Loucy (cell line): Measurements from ENCODE around the gene NIN.

Experiments
- H2AFZ ChIP-seq: fragments of 200-600 bp; sonication (generic); 2 replicates; pipeline ENCODE4 v1.6.0; 2016; ENCODE audit warnings: antibody characterized with exemption, mild to moderate bottlenecking, low read length, moderate library complexity
- H3F3A ChIP-seq: fragments of 200-600 bp; 2 replicates; pipeline ENCODE4 v1.6.0; 2016; ENCODE audit warnings: antibody characterized with exemption, low read depth, mild to moderate bottlenecking
- H3K27me3 ChIP-seq: fragments of 200-600 bp; sonication (generic); 2 replicates; pipeline ENCODE4 v1.6.1; 2014; ENCODE audit warnings: low read length, mild to moderate bottlenecking; ENCODE audit not compliant: insufficient read depth, poor library complexity, severe bottlenecking
- H3K36me3 ChIP-seq: fragments of 200-600 bp; sonication (generic); 2 replicates; pipeline ENCODE4 v1.6.1; 2016; ENCODE audit warnings: low read length; ENCODE audit not compliant: insufficient read depth
- H3K4me1 ChIP-seq: fragments of 200-600 bp; sonication (generic); 2 replicates; pipeline ENCODE4 v1.5.1; 2014; ENCODE audit warnings: low read length, mild to moderate bottlenecking; ENCODE audit not compliant: insufficient read depth, poor library complexity, severe bottlenecking
- H3K4me2 ChIP-seq: fragments of 200-600 bp; sonication (generic); 2 replicates; pipeline ENCODE4 v1.6.0; 2014; ENCODE audit warnings: antibody characterized with exemption, low read length, low read depth, mild to moderate bottlenecking; ENCODE audit not compliant: poor library complexity, severe bottlenecking
- H3K4me3 ChIP-seq: fragments of 200-600 bp; sonication (generic); 2 replicates; pipeline ENCODE4 v1.5.1; 2014; ENCODE audit warnings: low read length, mild to moderate bottlenecking, mixed read lengths; ENCODE audit not compliant: poor library complexity, severe bottlenecking
- H3K79me2 ChIP-seq: fragments of 200-600 bp; sonication (generic); 2 replicates; pipeline ENCODE4 v1.6.1; 2014; ENCODE audit warnings: low read length; ENCODE audit not compliant: insufficient read depth
- H3K9ac ChIP-seq: fragments of 200-600 bp; sonication (generic); 2 replicates; pipeline ENCODE4 v1.6.0; 2014; ENCODE audit warnings: mild to moderate bottlenecking, low read depth, low read length, moderate library complexity; ENCODE audit not compliant: poor library complexity, severe bottlenecking
- H3K9me2 ChIP-seq: fragments of 200-600 bp; sonication (generic); replicated peaks from 2 replicates; pipeline ENCODE4 v1.6.1; 2016; ENCODE audit warnings: low read depth, low read length, mixed read lengths
- H3K9me3 ChIP-seq: fragments of 200-600 bp; sonication (generic); 2 replicates; pipeline ENCODE4 v1.6.1; 2014; ENCODE audit warnings: mild to moderate bottlenecking, antibody characterized with exemption, low read length, low read depth; ENCODE audit not compliant: insufficient read depth
- H4K20me1 ChIP-seq: fragments of 200-600 bp; sonication (generic); 2 replicates; pipeline ENCODE4 v1.6.0; 2014; ENCODE audit warnings: antibody characterized with exemption, low read length, mild to moderate bottlenecking; ENCODE audit not compliant: insufficient read depth, poor library complexity, severe bottlenecking
- CTCF ChIP-seq: fragments of 200-600 bp; sonication (generic); conservative IDR thresholded peaks from 2 replicates; pipeline ENCODE4 v1.5.1; 2014; ENCODE audit warnings: mild to moderate bottlenecking, antibody characterized with exemption, low read length
- EZH2phosphoT487 ChIP-seq: fragments of 200-600 bp; IDR thresholded peaks from 2 replicates; pipeline ENCODE4 v1.6.1; 2018; ENCODE audit warnings: antibody characterized with exemption, mild to moderate bottlenecking, moderate library complexity, borderline replicate concordance

The NIN gene

DNA sequence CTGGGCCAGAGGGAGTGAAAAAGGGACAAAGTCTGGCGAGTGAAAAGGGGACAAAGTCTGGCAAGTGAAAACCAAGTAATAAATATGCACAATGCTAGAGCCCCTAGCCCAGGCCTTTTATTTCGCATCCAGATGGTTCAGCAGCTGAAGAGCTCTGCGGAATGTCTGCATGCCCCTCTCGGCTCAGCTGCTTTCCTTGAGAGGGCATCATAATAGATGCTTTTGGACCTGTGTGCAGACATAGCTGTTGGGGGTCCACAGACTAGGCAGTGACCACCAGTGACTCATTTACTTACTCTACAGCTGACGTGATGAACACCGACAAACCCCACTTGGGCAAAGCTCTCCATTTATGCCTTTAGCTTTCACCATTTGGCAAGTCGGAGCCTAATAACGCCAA is 4.3 kb downstream of the NIN start:
- peaks cover 90% of the 10 kb centered on the region for H3K79me2 ChIP-seq
- peaks cover 74% of the 10 kb centered on the region for H3K4me1 ChIP-seq
- no peaks in the 10 kb centered on the region for H3F3A ChIP-seq
- no peak overlapping the region for H2AFZ ChIP-seq
- H3K36me3 ChIP-seq, result no peaks in the 10 kb centered on the region; the same call in 1 of the 2 replicates
- H3K9me3 ChIP-seq, result no peaks in the 10 kb centered on the region
- H3K9me2 ChIP-seq, result no peaks in the 10 kb centered on the region
- H3K27me3 ChIP-seq, result no peaks in the 10 kb centered on the region
- peak overlapping the region; percentile 21 for H3K9ac ChIP-seq
- H3K4me3 ChIP-seq, result peak overlapping the region; percentile 84
- peak overlapping the region; percentile 98 for H3K4me2 ChIP-seq
- TF ChIP-seq CTCF, result no peak
- TF ChIP-seq EZH2phosphoT487, result no peak
- H4K20me1 ChIP-seq, result peaks cover 84% of the 10 kb centered on the region

- peak overlapping the region; percentile 84 for H3K4me3 ChIP-seq
- H3K4me1 ChIP-seq, result peaks cover 81% of the 10 kb centered on the region
- peaks cover 100% of the 10 kb centered on the region for H3K79me2 ChIP-seq
- H3K9me3 ChIP-seq, result no peaks in the 10 kb centered on the region
- no peak for TF ChIP-seq EZH2phosphoT487
- no peak for TF ChIP-seq CTCF
- no peak overlapping the region for H2AFZ ChIP-seq
- no peaks in the 10 kb centered on the region for H3F3A ChIP-seq
- peaks cover 4% of the 10 kb centered on the region; the same call in 1 of the 2 replicates for H3K36me3 ChIP-seq
- H3K9me2 ChIP-seq, result no peaks in the 10 kb centered on the region
- H3K27me3 ChIP-seq, result no peaks in the 10 kb centered on the region
- H4K20me1 ChIP-seq, result peaks cover 93% of the 10 kb centered on the region
- peak overlapping the region; percentile 98 for H3K4me2 ChIP-seq
- peak overlapping the region; percentile 21 for H3K9ac ChIP-seq
These were observed 5.7 kb downstream of the NIN start for GRCh38 chr14:50825307-50825706.

DNA sequence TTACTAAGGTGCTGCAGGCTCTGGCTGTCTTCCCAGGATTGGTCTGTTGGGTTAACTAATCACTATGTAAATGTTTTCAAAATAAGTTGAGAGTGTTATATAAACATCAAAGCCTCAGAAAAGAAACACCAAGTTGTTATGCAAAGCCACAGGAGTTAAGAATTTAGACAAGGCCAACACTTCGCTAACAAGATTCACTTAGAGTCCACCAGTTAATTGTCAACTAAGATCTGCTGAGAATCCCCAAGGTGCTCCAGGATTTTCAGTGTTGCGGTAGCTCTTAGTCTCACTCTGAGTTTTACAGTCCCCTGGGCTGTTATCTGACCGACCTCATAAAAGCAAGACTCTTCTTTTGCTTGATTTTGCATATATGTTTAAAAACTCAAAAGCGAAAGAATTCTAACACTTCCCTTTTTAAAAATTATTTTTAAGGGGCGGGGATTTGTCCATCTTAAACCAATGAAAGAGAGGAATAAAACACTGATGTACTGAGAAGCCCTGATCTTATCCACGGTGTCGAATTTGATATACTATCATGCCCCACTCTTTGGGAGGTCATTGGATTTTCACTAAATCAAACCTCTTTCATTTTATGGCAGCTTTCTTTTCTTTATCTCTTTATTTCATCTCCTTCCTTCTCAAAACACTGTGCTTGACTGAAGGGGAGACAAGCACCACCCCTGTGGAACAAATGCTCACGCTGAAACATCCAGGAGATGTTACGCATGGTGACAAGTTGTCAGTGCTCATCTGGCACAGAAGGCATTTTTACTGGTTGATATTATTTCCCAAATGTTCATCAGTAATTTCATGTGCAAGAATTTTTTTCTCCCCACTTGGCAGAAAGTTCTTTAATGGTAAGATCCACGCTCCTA is 7.0 kb downstream of the NIN start:
- H3K9ac ChIP-seq, result no peak overlapping the region
- H3K79me2 ChIP-seq, result peaks cover 100% of the 10 kb centered on the region
- H4K20me1 ChIP-seq, result peaks cover 85% of the 10 kb centered on the region
- no peaks in the 10 kb centered on the region for H3F3A ChIP-seq
- H3K36me3 ChIP-seq, result peaks cover 11% of the 10 kb centered on the region; the same call in 1 of the 2 replicates
- H3K4me1 ChIP-seq, result peaks cover 76% of the 10 kb centered on the region
- TF ChIP-seq CTCF (no peak), EZH2phosphoT487 (no peak)
- H3K9me2 ChIP-seq, result no peaks in the 10 kb centered on the region
- H3K9me3 ChIP-seq, result no peaks in the 10 kb centered on the region
- no peak overlapping the region for H2AFZ ChIP-seq
- H3K4me2 ChIP-seq, result peak overlapping the region; percentile 98
- peak overlapping the region; percentile 84 for H3K4me3 ChIP-seq
- no peaks in the 10 kb centered on the region for H3K27me3 ChIP-seq
